GM21723 (cell line): ENCODE data around the gene NUCB1.

ENCODE experiments used
- ATAC-seq: cut with Tn5 transposase; IDR thresholded peaks from one replicate; pipeline ENCODE4 v1.9.1; 2021; ENCODE audit warnings: mild to moderate bottlenecking, moderate library complexity; ENCODE audit not compliant: unreplicated experiment

Gene NUCB1

GRCh38 chr19:48928164-48929025, 28.3 kb downstream of the NUCB1 start:
- ATAC-seq: no peak

- ATAC-seq: no peak
Observed at GRCh38 chr19:48933382-48933932, 33.3 kb downstream of the NUCB1 start, which contains the start of gene DHDH. Gene DHDH (plus strand): TSS chr19:48933699. CDS start chr19:48933722, 23 bp downstream.

- no peak for ATAC-seq
Observed at GRCh38 chr19:48934837-48935236, 34.7 kb downstream of the NUCB1 start.

- no peak for ATAC-seq
Observed at GRCh38 chr19:48935864-48936263, 35.8 kb downstream of the NUCB1 start.

GRCh38 chr19:48938256-48938655, 38.1 kb downstream of the NUCB1 start:
- no peak for ATAC-seq

- ATAC-seq: no peak
Observed at GRCh38 chr19:48940902-48941301, 40.8 kb downstream of the NUCB1 start.

GRCh38 chr19:48943081-48943480, 43.0 kb downstream of the NUCB1 start:
- no peak for ATAC-seq

- ATAC-seq: no peak
Observed at GRCh38 chr19:48945415-48945814, 45.3 kb downstream of the NUCB1 start.

- no peak for ATAC-seq
Observed at GRCh38 chr19:48945817-48946216, 45.7 kb downstream of the NUCB1 start.

- no peak for ATAC-seq
Observed at GRCh38 chr19:48946463-48947257, 46.5 kb downstream of the NUCB1 start.

GRCh38 chr19:48947258-48947542, 47.1 kb downstream of the NUCB1 start:
- no peak for ATAC-seq

- no peak for ATAC-seq
Observed at GRCh38 chr19:48950159-48950558, 50.0 kb downstream of the NUCB1 start.

GRCh38 chr19:48950830-48951519, 50.9 kb downstream of the NUCB1 start:
- ATAC-seq: no peak

GRCh38 chr19:48953141-48953540, 53.0 kb downstream of the NUCB1 start:
- no peak for ATAC-seq

- ATAC-seq: no peak
Observed at GRCh38 chr19:48953990-48954594, 54.0 kb downstream of the NUCB1 start.

- ATAC-seq: peak; percentile 81
Observed at GRCh38 chr19:48954595-48955307, 54.6 kb downstream of the NUCB1 start, which contains the start of gene BAX. Gene BAX (plus strand): TSS chr19:48954875. CDS start chr19:48954929, 54 bp downstream.

GRCh38 chr19:48955308-48955958, 55.3 kb downstream of the NUCB1 start:
- peak; percentile 6 for ATAC-seq

- no peak for ATAC-seq
Observed at GRCh38 chr19:48958006-48958405, 57.9 kb downstream of the NUCB1 start.
